Caco-2 (cell line): ENCODE measurements around the gene CAPN3. TPM values are rescaled to one million over a fixed set of nuclear protein-coding genes. Genes with fewer than 3 reads are reported as not detected.

ENCODE experiments used
- BruUV-seq: library from RNA; stranded (reverse); fragments of 400-500 nt; replicated peaks from 2 replicates; lab custom pipeline; 2021; lab: Mats Ljungman, UMichigan
- CTCF ChIA-PET: fragments of 300-600 bp; sonication (Branson Sonifier 250); formaldehyde crosslinking; loops from one replicate; lab custom pipeline; 2022; ENCODE audit warnings: antibody characterized with exemption; lab: Charles Lee
- POLR2A ChIA-PET: fragments of 300-600 bp; sonication (Branson Sonifier 250); formaldehyde crosslinking; loops from one replicate; lab custom pipeline; 2022; ENCODE audit warnings: antibody characterized with exemption; lab: Charles Lee
- DNase-seq, 2 experiments: peaks; one replicate each; pipeline versions ENCODE4 v3.0.0 to v3.0.0-alpha.2; 2020 to 2022
- H3K27me3 ChIP-seq: replicated peaks from 2 replicates; pipeline ENCODE4 v1.6.0; 2011; ENCODE audit warnings: low read length; ENCODE audit not compliant: control insufficient read depth, insufficient read depth
- H3K36me3 ChIP-seq: 2 replicates; pipeline ENCODE4 v1.5.1; 2011; ENCODE audit warnings: low read length; ENCODE audit not compliant: control insufficient read depth, insufficient read depth
- H3K4me1 ChIP-seq: fragments of 250-450 bp; sonication (Bioruptor Pico); 2 replicates; pipeline ENCODE4 v1.5.1; 2020; ENCODE audit warnings: mild to moderate bottlenecking
- H3K4me3 ChIP-seq: 2 replicates; pipeline ENCODE4 v1.5.1; 2011; ENCODE audit warnings: low read depth, mild to moderate bottlenecking, control low read depth, low read length
- H3K9me3 ChIP-seq: fragments of 250-450 bp; sonication (Bioruptor Pico); 2 replicates; pipeline ENCODE4 v1.5.1; 2020; ENCODE audit warnings: mild to moderate bottlenecking, moderate library complexity
- H3K27ac Mint-ChIP-seq: one replicate; pipeline ENCODE4 v1.8.0; 2022; ENCODE audit warnings: mixed read lengths; ENCODE audit not compliant: unreplicated experiment
- H3K27me3 Mint-ChIP-seq: one replicate; pipeline ENCODE4 v1.8.0; 2022; ENCODE audit warnings: mixed read lengths; ENCODE audit not compliant: insufficient read depth, unreplicated experiment
- H3K36me3 Mint-ChIP-seq: one replicate; pipeline ENCODE4 v1.8.0; 2022; ENCODE audit warnings: mild to moderate bottlenecking, mixed read lengths; ENCODE audit not compliant: insufficient read depth, unreplicated experiment
- H3K4me1 Mint-ChIP-seq: one replicate; pipeline ENCODE4 v1.8.0; 2022; ENCODE audit warnings: low read depth, mixed read lengths; ENCODE audit not compliant: unreplicated experiment
- H3K4me3 Mint-ChIP-seq: one replicate; pipeline ENCODE4 v1.8.0; 2022; ENCODE audit warnings: mild to moderate bottlenecking, moderate library complexity, mixed read lengths; ENCODE audit not compliant: unreplicated experiment
- H3K9me3 Mint-ChIP-seq: one replicate; pipeline ENCODE4 v1.8.0; 2022; ENCODE audit warnings: mixed read lengths; ENCODE audit not compliant: unreplicated experiment
- intact Hi-C: fragments of 100-400 bp; cut with micrococcal nuclease; formaldehyde crosslinking; loops from one replicate; pipeline ENCODE4 v1.10.0; 2022; ENCODE audit not compliant: unreplicated experiment
- total RNA-seq: library from RNA; stranded (reverse); gene quantifications from 2 replicates; pipeline ENCODE4 v1.2.3, GENCODE V29; 2022
- TF ChIP-seq, protein P1 (sequence below), 2 experiments: fragments of 200-600 bp in 1 of 2; IDR thresholded peaks; 1 replicate in 1 of 2; 2 replicates in 1 of 2; pipeline versions ENCODE4 v1.5.1 to v1.8.0; 2011 to 2022; ENCODE audit warnings: antibody characterized with exemption in 1 of 2, control low read depth in 1 of 2, inconsistent platforms in 1 of 2, low read depth in 1 of 2, low read length in 1 of 2, mild to moderate bottlenecking in 1 of 2, moderate library complexity in 1 of 2; ENCODE audit not compliant: insufficient read depth in 1 of 2, severe bottlenecking in 1 of 2, unreplicated experiment in 1 of 2

The CAPN3 gene
- total RNA-seq, 1 experiment from 2014 or later = 0.66 TPM

DNA sequence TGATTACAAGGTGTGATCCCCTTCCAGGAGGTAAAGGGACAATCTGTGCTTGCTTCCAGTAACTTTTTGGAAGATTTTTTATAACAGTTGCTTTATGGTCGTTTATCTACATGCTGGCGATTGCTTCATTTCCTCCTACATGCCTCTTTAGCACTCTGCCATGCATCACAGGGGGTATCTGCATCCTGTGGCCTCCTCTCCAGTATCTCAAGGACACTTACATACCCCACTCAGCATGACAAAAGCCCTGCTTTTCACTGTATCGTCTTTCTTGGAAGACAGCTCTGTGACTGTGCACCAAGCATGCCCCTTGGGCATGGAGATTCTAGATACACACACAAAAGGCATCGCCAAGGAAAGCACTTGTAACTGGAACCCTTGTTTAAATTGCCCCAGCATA, 25.3 kb downstream of the CAPN3 start:
- ChIA-PET CTCF (interaction anchor here (0.5 to 1.2 kb wide), 6 partner anchors 20 to 329 kb away, joined by 3 to 7 read pairs (median 4); no protein-coding TSS in a partner anchor), POLR2A (interaction anchor here (0.6 kb wide), 1 partner anchor 148 kb away, joined by 3 read pairs; no protein-coding TSS in a partner anchor)
- H3K4me3 ChIP-seq = no peak overlapping the region
- H3K9me3 ChIP-seq = no peaks in the 10 kb centered on the region
- H3K27ac Mint-ChIP-seq = no peak overlapping the region
- H3K36me3 ChIP-seq = no peaks in the 10 kb centered on the region
- H3K4me1 ChIP-seq = peaks cover 4% of the 10 kb centered on the region; the same call in 1 of the 2 replicates
- H3K27me3 Mint-ChIP-seq = no peaks in the 10 kb centered on the region
- no peak overlapping the region for H3K4me3 Mint-ChIP-seq
- peaks cover 2% of the 10 kb centered on the region for H3K4me1 Mint-ChIP-seq
- DNase-seq = no peak
- BruUV-seq = no TSS peak
- intact Hi-C loops = loop anchor here (10.0 kb wide), 1 partner anchor 160 kb away; no protein-coding TSS in a partner anchor
- TF ChIP-seq, protein P1, sequence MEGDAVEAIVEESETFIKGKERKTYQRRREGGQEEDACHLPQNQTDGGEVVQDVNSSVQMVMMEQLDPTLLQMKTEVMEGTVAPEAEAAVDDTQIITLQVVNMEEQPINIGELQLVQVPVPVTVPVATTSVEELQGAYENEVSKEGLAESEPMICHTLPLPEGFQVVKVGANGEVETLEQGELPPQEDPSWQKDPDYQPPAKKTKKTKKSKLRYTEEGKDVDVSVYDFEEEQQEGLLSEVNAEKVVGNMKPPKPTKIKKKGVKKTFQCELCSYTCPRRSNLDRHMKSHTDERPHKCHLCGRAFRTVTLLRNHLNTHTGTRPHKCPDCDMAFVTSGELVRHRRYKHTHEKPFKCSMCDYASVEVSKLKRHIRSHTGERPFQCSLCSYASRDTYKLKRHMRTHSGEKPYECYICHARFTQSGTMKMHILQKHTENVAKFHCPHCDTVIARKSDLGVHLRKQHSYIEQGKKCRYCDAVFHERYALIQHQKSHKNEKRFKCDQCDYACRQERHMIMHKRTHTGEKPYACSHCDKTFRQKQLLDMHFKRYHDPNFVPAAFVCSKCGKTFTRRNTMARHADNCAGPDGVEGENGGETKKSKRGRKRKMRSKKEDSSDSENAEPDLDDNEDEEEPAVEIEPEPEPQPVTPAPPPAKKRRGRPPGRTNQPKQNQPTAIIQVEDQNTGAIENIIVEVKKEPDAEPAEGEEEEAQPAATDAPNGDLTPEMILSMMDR (IDR thresholded peaks at IDR 0.05; ENCODE audit: insufficient read depth in 1 of 2, low read depth in 1 of 2, low read length in 1 of 2, severe bottlenecking in 1 of 2, unreplicated experiment in 1 of 2) = no peak
- H3K27me3 ChIP-seq = no peaks in the 10 kb centered on the region
- no peaks in the 10 kb centered on the region for H3K36me3 Mint-ChIP-seq
- no peaks in the 10 kb centered on the region for H3K9me3 Mint-ChIP-seq

DNA sequence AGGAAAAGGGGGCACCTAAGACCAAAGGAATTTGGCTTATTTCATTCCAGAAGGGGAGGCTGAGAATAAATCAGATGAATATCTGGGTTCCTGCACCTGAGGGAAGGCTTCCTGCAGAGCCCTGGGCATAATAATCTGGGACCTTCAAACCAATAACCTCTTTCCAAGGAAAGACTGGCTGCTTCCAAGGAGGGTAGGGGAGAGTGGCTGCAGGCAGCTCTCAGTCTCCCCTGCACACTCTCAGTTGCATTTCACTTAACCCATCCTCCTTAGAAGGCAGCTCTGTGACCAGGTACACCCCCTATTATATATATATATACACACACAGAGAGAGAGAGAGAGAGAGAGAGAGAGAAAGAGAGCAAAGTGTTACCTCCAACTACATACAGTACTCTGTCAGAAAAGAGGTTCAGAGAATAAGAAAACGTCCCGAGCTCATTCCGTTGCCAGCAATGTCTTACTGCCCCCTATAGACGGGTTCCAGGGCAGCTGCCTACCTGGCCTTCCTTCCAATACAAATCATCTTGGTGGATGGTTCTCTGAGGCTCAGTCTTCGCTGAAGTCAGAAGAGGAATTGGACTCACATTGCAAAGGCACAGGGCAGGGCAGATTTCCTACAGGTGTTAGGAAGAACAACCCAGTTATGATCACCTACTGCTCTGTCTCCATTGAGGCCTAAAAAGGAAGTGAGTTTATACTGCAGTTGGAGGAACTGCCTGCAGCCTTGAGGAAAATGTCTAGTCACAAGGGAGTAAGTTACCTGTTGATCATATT, 26.1 kb downstream of the CAPN3 start:
- Mint-ChIP-seq H3K27me3 (no peaks in the 10 kb centered on the region), H3K27ac (no peak overlapping the region), H3K4me3 (no peak overlapping the region), H3K9me3 (no peaks in the 10 kb centered on the region), H3K36me3 (no peaks in the 10 kb centered on the region), H3K4me1 (peaks cover 7% of the 10 kb centered on the region)
- Histone ChIP-seq H3K9me3 (no peaks in the 10 kb centered on the region), H3K4me3 (no peak overlapping the region), H3K36me3 (no peaks in the 10 kb centered on the region), H3K4me1 (peaks cover 4% of the 10 kb centered on the region; the same call in 1 of the 2 replicates), H3K27me3 (no peaks in the 10 kb centered on the region)
- peak; percentile 59 to 72 for DNase-seq
- intact Hi-C loops = loop anchor here (5.0 to 10.0 kb wide), 2 partner anchors 161 to 318 kb away; no protein-coding TSS in a partner anchor
- ChIA-PET CTCF (interaction anchor here (0.5 to 1.2 kb wide), 11 partner anchors 14 to 329 kb away, joined by 3 to 7 read pairs (median 3); partner anchors contain the start of gene VPS39), POLR2A (interaction anchor here (0.5 to 0.6 kb wide), 2 partner anchors 112 to 149 kb away, joined by 3 read pairs; no protein-coding TSS in a partner anchor)
- TF ChIP-seq, protein P1 (IDR thresholded peaks at IDR 0.05; ENCODE audit: insufficient read depth in 1 of 2, low read depth in 1 of 2, low read length in 1 of 2, severe bottlenecking in 1 of 2, unreplicated experiment in 1 of 2) = peak; percentile 60 to 76
- BruUV-seq = no TSS peak

DNA sequence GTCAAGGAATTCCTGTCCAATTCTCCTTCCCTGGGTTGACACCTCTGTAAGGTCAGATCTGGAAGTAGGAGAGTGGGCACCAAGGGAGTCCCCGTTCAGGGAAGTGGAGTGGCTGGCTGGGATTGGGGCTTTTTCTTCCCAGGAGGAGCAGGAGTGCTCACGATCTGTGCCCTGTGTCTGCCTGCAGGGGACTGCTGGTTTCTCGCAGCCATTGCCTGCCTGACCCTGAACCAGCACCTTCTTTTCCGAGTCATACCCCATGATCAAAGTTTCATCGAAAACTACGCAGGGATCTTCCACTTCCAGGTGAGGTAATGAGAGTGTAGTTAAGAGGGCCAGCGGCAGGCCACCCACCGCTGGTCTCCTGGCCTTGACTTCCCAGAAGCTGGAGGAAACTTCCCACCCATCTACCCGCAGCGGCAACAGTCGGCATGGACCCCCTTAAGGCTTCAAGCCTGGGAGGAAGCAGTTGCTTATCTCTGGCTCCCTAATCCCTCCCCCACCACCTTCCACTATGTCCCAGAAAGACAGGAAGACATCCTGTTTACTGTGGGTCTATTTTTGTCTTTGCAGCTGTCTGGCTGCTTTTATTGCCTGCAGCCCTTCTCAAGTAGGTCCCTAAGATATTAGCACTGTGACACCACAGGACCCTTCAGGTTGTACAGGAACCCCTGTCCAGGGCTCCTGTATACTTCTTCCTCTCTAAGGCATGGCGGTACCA, 26.8 kb downstream of the CAPN3 start:
- DNase-seq = no peak
- ChIA-PET CTCF (interaction anchor here (0.6 to 1.2 kb wide), 5 partner anchors 13 to 302 kb away, joined by 3 to 6 read pairs (median 3); no protein-coding TSS in a partner anchor), POLR2A (no interaction called here)
- peaks cover 7% of the 10 kb centered on the region for H3K4me1 Mint-ChIP-seq
- no peaks in the 10 kb centered on the region for H3K9me3 Mint-ChIP-seq
- Histone ChIP-seq H3K9me3 (no peaks in the 10 kb centered on the region), H3K27me3 (no peaks in the 10 kb centered on the region), H3K36me3 (no peaks in the 10 kb centered on the region), H3K4me3 (no peak overlapping the region), H3K4me1 (peaks cover 5% of the 10 kb centered on the region)
- intact Hi-C loops = loop anchor here (5.0 to 10.0 kb wide), 2 partner anchors 161 to 319 kb away; no protein-coding TSS in a partner anchor
- H3K27me3 Mint-ChIP-seq = no peaks in the 10 kb centered on the region
- H3K36me3 Mint-ChIP-seq = no peaks in the 10 kb centered on the region
- H3K4me3 Mint-ChIP-seq = no peak overlapping the region
- H3K27ac Mint-ChIP-seq = no peak overlapping the region
- TF ChIP-seq, protein P1 (IDR thresholded peaks at IDR 0.05; ENCODE audit: insufficient read depth in 1 of 2, low read depth in 1 of 2, low read length in 1 of 2, severe bottlenecking in 1 of 2, unreplicated experiment in 1 of 2) = no peak
- no TSS peak for BruUV-seq
